HG03108 (cell line): Measurements from ENCODE around the gene GPD1.

Experiments
- ATAC-seq: cut with Tn5 transposase; IDR thresholded peaks from one replicate; pipeline ENCODE4 v1.9.1; 2021; ENCODE audit warnings: moderate library complexity; ENCODE audit not compliant: unreplicated experiment

Gene GPD1

DNA sequence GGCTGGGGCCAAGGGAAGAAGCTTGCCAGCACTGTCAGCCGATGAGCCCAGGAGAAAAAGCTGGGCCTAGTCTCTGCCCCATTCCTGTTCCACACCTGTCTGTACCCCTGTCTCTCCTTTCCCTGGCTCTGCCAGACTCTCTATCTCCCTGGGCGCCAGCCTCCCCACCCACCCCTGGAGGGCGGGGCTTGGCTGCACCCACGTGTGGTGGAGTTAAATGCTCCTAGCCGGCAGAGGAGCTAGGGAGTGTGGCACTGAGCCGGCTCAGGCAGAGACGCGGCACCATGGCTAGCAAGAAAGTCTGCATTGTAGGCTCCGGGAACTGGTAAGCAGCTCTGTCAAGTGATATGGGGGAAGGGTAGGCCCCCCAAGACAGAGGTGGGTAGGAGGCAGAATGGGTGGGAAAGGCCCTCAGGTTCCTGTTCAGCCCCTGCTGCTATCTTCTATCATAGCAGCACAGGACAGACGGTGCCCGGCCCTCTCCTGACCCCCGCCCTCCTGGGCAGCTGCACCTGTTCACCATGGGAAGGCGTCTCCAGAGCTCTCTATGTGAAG lies at the start of gene GPD1:
Gene GPD1 (plus strand): TSS at position 242 of the 555 bp plus-strand sequence. CDS start 43 bp downstream, at position 285.
- ATAC-seq, result no peak

- ATAC-seq, result no peak
These were observed 47.8 kb upstream of the GPD1 start for GRCh38 chr12:50055831-50056638.

DNA sequence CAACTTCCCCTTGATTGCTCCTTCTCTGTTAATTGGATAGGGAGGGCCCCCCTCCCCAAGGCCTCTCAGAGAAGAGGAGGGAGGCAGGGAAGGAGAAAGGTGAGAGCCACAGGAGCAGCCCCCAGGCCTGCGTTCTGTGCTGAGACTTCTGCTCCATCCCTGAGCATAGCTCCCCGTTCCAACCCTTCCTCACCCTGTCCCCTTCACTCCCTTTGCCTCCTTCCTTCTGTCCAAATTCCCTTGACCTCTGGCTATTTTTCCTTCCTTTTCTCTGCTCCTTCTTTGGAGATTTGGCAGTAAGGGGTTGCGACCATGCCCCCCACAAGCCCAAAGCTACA lies 47.2 kb upstream of the GPD1 start:
- ATAC-seq, result no peak

DNA sequence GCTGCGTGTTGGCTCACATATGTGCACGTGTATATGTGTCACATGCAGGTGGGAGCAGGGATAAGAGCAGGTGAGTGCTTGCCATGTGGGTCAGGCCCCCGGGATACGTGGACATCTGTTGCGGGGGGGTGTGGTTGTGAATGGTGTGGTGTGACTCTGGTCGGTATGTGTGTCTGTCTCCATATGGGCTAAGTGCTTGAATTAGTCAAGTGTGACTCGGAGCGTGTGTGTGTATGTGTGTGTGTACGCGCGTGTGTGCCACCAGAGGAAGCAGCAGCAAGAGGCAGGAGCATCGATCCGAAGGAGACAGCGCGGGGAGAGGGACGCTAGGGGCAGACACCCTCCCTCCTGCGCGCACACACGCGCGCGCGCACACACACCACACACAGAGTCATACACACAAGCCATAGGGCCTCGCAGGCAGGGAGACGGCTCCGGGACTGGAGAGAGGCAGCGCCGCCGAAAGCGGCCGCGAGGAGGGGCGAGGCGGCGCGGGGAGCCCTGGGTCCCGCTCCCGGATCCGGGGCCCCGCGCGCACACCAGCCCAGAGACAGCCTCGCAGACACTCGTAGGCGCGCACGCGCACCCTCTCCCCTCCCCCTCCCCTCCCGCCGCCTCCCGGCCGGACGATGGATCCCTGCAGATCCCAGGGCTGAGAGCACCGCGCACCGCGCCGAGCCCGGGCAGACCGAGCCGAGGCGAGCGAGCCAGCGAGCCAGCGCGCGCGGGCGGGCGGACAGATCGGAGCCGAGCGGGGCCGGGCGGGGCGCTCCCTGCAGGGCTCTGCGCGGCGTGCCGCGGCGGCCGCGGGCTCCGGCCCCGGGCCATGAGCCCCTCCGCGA lies 46.6 kb upstream of the GPD1 start, which contains the start of gene ASIC1:
Gene ASIC1 (plus strand): TSS at position 597 of the 842 bp plus-strand sequence. CDS start 1,171 bp downstream, outside the sequence.
- ATAC-seq, result no peak

DNA sequence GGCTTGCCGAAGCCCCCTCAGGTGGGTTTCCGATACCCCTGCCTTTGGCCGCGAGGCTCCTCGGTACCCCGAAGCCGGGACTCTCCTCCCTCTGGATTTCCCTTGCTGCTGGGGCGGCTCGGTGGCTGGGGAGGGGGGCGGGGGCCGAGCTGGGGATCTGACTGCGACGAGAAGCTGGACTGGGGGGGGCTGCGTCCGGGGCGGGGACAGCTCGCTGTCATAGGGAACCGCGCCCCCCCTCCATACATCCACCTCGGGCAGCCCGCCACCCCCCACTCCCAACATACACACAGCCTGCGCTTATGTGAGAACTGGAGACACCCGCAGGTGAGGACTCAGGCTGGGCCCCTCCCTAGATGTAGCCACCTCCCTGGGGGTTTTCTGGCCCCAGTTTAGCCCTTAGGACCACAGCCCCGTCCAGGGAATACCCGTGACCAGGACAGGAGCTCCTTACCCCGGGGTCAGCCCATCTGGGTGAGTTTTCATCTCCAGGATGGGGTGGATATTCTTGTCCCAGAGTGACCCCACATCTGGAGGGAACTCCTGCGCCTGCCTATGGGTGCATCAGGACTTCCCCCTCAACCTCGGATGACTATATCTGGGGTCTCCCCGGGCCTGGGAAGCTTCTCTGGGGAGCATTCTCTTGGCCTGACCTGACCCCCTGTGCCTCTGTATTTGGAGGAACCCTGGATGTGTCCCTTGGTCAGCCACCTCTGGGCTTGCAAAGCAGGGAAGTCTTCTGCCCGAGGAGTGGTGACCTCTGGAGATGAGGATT lies 45.7 kb upstream of the GPD1 start:
- ATAC-seq, result no peak

- ATAC-seq, result no peak
These were observed 45.0 kb upstream of the GPD1 start for GRCh38 chr12:50058743-50059312.

- ATAC-seq, result no peak
These were observed 44.2 kb upstream of the GPD1 start for GRCh38 chr12:50059440-50060119.

GRCh38 chr12:50060120-50060468 lies 43.7 kb upstream of the GPD1 start:
- no peak for ATAC-seq

GRCh38 chr12:50061171-50061570 lies 42.6 kb upstream of the GPD1 start:
- ATAC-seq, result no peak

DNA sequence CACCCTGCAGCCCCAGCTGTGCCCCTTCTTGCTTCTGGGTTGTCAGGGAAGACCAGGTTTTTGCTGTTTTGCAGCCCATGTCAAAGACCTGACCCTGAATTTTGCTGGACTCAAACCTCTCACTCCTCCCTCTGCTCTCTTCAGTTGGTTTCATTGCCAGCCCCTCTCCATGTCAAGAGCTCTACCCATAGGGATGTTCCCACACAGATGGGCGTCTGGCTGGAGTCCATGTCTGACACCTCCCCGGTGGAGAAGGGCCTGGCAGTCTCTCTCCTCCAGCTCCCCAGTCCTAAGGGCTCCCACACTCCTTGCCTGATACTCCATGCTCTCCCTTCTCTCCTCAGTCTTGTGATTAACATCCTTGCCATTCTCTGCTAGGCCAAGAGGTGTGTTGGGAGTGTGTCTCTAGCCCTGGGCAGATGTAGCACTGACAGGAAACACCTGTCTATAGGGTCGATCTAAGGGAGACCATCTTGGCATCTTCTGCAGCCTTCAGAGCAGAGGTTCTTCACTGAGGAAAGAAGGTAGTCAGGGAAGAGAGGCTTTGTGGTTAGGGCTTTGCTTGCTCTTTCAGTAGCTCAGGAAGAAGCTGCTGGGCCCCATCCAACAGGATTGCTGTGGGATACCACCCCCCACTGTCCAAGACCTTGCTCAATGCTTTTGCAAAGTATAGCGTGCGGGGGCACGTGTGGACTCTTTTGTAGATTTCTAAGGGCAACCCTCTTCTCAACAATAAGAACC lies 41.7 kb upstream of the GPD1 start:
- no peak for ATAC-seq

DNA sequence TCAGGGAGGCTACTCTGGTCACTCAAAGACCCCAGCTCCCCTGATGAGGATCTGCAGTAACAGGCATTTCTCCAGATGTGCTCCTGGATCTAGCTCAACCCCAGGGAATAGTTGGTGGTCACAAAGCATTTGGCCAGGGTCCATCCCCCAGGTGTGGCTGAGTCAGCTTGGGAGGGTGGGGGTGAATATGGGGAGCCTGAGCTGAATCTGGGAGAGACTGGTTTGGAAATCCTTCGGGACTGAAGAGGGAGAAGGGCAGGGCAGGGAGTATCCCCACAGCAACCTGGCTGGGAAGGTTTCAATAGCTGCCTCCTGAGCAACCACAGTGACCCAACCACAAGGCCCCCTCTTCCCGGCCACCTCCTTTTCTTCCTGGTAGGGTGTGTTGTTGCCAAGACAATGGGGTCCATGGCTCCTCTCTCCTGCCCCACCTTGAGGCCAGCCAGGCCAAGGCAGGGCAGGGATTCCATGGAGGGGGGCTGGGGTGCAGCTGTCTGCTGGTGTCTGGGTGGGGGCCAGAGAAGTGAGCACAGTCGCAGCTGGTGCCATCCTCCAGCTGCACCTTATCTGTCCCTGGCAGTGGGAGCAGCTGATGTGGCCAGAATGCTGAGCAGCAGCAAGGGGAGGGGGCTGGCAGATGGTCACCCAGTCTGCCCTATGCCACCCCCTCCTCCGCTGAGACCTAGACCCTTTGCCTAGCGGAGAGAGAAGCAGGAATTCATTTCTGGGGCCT lies 40.9 kb upstream of the GPD1 start:
- ATAC-seq, result no peak

GRCh38 chr12:50065726-50066310 lies 38.0 kb upstream of the GPD1 start:
- ATAC-seq, result no peak

- no peak for ATAC-seq
These were observed 37.4 kb upstream of the GPD1 start for GRCh38 chr12:50066402-50066801.

- no peak for ATAC-seq
These were observed 34.7 kb upstream of the GPD1 start for GRCh38 chr12:50069069-50069468.

GRCh38 chr12:50069539-50069938 lies 34.3 kb upstream of the GPD1 start:
- ATAC-seq, result no peak

GRCh38 chr12:50070314-50071060 lies 33.3 kb upstream of the GPD1 start:
- no peak for ATAC-seq

- ATAC-seq, result no peak
These were observed 31.5 kb upstream of the GPD1 start for GRCh38 chr12:50072198-50072907.
